ENCODE results near the gene NYAP1. TPM values are rescaled to one million over a fixed set of nuclear protein-coding genes. Genes with fewer than 3 reads are reported as not detected.

NYAP1 gene
- total RNA-seq, 4 donors from 2014 or later, result 1.7 to 3.2 (median 1.9) TPM

- intact Hi-C loops (cut with DNase I), result no loop called here
- TF ChIP-seq EP300 (IDR thresholded peaks at IDR 0.05) (no peak), POLR2A (IDR thresholded peaks at IDR 0.05; ENCODE audit: low read depth) (no peak), POLR2AphosphoS5 (IDR thresholded peaks at IDR 0.05) (no peak), CTCF (IDR thresholded peaks at IDR 0.05) (no peak)
These were observed 26.7 kb upstream of the NYAP1 start for GRCh38 chr7:100457033-100457432.

GRCh38 chr7:100464210-100464660 is 19.5 kb upstream of the NYAP1 start, which contains the start of gene SPACDR:
Gene SPACDR (minus strand): TSS chr7:100464260. CDS start chr7:100464025, 235 bp downstream.
- 81% methylated on average over 7 of the region's 7 CpGs for WGBS
- Histone ChIP-seq H3K27ac (replicated peaks in 1 of 4) (no peak within 1 kb of the TSS), H3K9me3 (no peaks in the 10 kb centered on the region), H3K4me1 (peaks cover 13 to 48% (median 38%) of the 10 kb centered on the region in 4 donors), H3K36me3 (peaks cover 4 to 54% (median 38%) of the 10 kb centered on the region in 4 donors), H3K27me3 (no peaks in the 10 kb centered on the region), H3K4me3 (no peak within 1 kb of the TSS)
- intact Hi-C loops (cut with DNase I), result no loop called here
- TF ChIP-seq POLR2AphosphoS5 (IDR thresholded peaks at IDR 0.05), result no peak
- no peak for TF ChIP-seq POLR2A (IDR thresholded peaks at IDR 0.05; ENCODE audit: low read depth)
- no peak for TF ChIP-seq EP300 (IDR thresholded peaks at IDR 0.05)
- TF ChIP-seq CTCF (IDR thresholded peaks at IDR 0.05), result no peak
- DNase-seq (ENCODE audit: extremely low spot score), result no peak

More at GRCh38 chr7:100457033-100457432, 26.7 kb upstream of the NYAP1 start:
- no peak for DNase-seq (ENCODE audit: extremely low spot score)
- Histone ChIP-seq H3K27ac (replicated peaks in 1 of 4) (no peak overlapping the region), H3K4me1 (no peaks in the 10 kb centered on the region), H3K27me3 (no peaks in the 10 kb centered on the region), H3K4me3 (no peak overlapping the region), H3K9me3 (no peaks in the 10 kb centered on the region), H3K36me3 (peaks cover 0 to 18% (median 6%) of the 10 kb centered on the region in 4 donors)
- 88% methylated on average over 6 of the region's 6 CpGs for WGBS

DNA sequence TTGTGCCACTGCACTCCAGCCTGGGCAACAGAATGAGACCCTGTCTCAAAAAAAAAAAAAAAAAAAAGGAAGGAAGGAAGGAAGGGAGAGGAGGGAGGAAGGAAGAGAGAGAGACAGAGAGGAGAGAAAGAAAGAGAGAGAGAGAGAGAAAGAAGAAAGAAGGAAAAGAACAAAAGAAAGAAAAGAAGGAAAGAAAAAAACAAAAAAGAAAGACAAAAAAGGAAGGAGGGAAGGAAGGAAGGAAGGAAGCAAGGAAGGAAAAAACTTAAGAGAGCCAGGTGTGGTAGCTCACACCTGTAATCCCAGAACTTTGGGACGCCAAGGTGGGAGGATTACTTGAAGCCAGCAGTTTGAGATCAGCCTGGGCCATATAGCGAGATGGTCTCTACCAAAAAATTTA is 18.9 kb upstream of the NYAP1 start:
- no peaks in the 10 kb centered on the region for H3K9me3 ChIP-seq
- peaks cover 18 to 53% (median 43%) of the 10 kb centered on the region in 4 donors for H3K4me1 ChIP-seq
- TF ChIP-seq EP300 (IDR thresholded peaks at IDR 0.05) (no peak), POLR2A (IDR thresholded peaks at IDR 0.05; ENCODE audit: low read depth) (no peak), CTCF (IDR thresholded peaks at IDR 0.05) (no peak), POLR2AphosphoS5 (IDR thresholded peaks at IDR 0.05) (no peak)
- no peaks in the 10 kb centered on the region for H3K27me3 ChIP-seq
- no peak overlapping the region for H3K27ac ChIP-seq (replicated peaks in 1 of 4)
- no peak overlapping the region for H3K4me3 ChIP-seq
- DNase-seq (ENCODE audit: extremely low spot score), result no peak
- peaks cover 4 to 54% (median 40%) of the 10 kb centered on the region in 4 donors for H3K36me3 ChIP-seq
- WGBS, result 87% methylated on average over 2 of the region's 2 CpGs
- intact Hi-C loops (cut with DNase I), result no loop called here

GRCh38 chr7:100465299-100465698 is 18.4 kb upstream of the NYAP1 start:
- 67% methylated on average over 8 of the region's 8 CpGs for WGBS
- Histone ChIP-seq H3K4me1 (peaks cover 19 to 58% (median 48%) of the 10 kb centered on the region in 4 donors), H3K4me3 (no peak overlapping the region), H3K36me3 (peaks cover 4 to 56% (median 45%) of the 10 kb centered on the region in 4 donors), H3K27me3 (no peaks in the 10 kb centered on the region), H3K27ac (replicated peaks in 1 of 4) (peak overlapping the region in 3 of 4 donors; percentile 53 to 72 (median 69)), H3K9me3 (no peaks in the 10 kb centered on the region)
- intact Hi-C loops (cut with DNase I), result no loop called here
- TF ChIP-seq POLR2A (IDR thresholded peaks at IDR 0.05; ENCODE audit: low read depth) (no peak), EP300 (IDR thresholded peaks at IDR 0.05) (no peak), POLR2AphosphoS5 (IDR thresholded peaks at IDR 0.05) (no peak), CTCF (IDR thresholded peaks at IDR 0.05) (no peak)
- no peak for DNase-seq (ENCODE audit: extremely low spot score)
